Measurements from ENCODE around the gene DISC1.

- TF ChIP-seq CTCF (IDR thresholded peaks at IDR 0.05) (no peak), POLR2A (IDR thresholded peaks at IDR 0.05) (no peak)
Observed at GRCh38 chr1:231733672-231734071, 107.1 kb downstream of the DISC1 start.
